Measurements from ENCODE around the gene DRAXIN.

The DRAXIN gene

GRCh38 chr1:11740258-11741192, 49.0 kb downstream of the DRAXIN start (continued):
- TF ChIP-seq ZNF202 (tag by site-specific recombination; IDR thresholded peaks at IDR 0.05; ENCODE audit: borderline replicate concordance) (no peak), ZNF223 (tag by site-specific recombination; IDR thresholded peaks at IDR 0.05) (no peak), ATF2 (tag by site-specific recombination; IDR thresholded peaks at IDR 0.05; ENCODE audit: low read depth) (peak; percentile 38; the same call in 1 of the 2 replicates), ZNF610 (tag by site-specific recombination; IDR thresholded peaks at IDR 0.05; ENCODE audit: borderline replicate concordance) (no peak), ZNF473 (tag by site-specific recombination; IDR thresholded peaks at IDR 0.05) (no peak)

GRCh38 chr1:11741482-11741881, 50.0 kb downstream of the DRAXIN start:
- Histone ChIP-seq H3K27ac (ENCODE audit: extremely low read depth, low read depth, low read length) (no peak overlapping the region), H3K4me1 (ENCODE audit: control insufficient read depth, insufficient read depth, low read length) (peaks cover 3% of the 10 kb centered on the region; the same call in 1 of the 2 replicates), H3K36me3 (ENCODE audit: control insufficient read depth in 2 of 2, insufficient read depth in 1 of 2, low read length in 2 of 2) (peaks cover 0 to 12% of the 10 kb centered on the region in 2 experiments; a peak in 1 of 3 replicates), H3K9me3 (ENCODE audit: control insufficient read depth, insufficient read depth, low read depth, low read length) (no peaks in the 10 kb centered on the region), H3K4me3 (ENCODE audit: low read depth, low read length) (no peak overlapping the region)
- POLR2A ChIA-PET = no interaction called here
- TF ChIP-seq ZNF660 (tag by site-specific recombination; IDR thresholded peaks at IDR 0.05) (no peak), ZNF544 (tag by site-specific recombination; IDR thresholded peaks at IDR 0.05) (no peak), ZNF18 (tag by site-specific recombination; IDR thresholded peaks at IDR 0.05) (no peak), TRIM28 (IDR thresholded peaks at IDR 0.05; ENCODE audit: borderline replicate concordance, low read length) (no peak)
- CTCF ChIA-PET = interaction anchor here (0.6 to 1.7 kb wide), 3 partner anchors 21 to 90 kb away, joined by 3 to 4 read pairs (median 3); no protein-coding TSS in a partner anchor

GRCh38 chr1:11741919-11742558, 50.5 kb downstream of the DRAXIN start:
- POLR2A ChIA-PET = no interaction called here
- Histone ChIP-seq H3K4me3 (ENCODE audit: low read depth, low read length) (no peak overlapping the region), H3K4me1 (ENCODE audit: control insufficient read depth, insufficient read depth, low read length) (peaks cover 2% of the 10 kb centered on the region; the same call in 1 of the 2 replicates), H3K27ac (ENCODE audit: extremely low read depth, low read depth, low read length) (no peak overlapping the region), H3K9me3 (ENCODE audit: control insufficient read depth, insufficient read depth, low read depth, low read length) (no peaks in the 10 kb centered on the region), H3K36me3 (ENCODE audit: control insufficient read depth in 2 of 2, insufficient read depth in 1 of 2, low read length in 2 of 2) (peaks cover 0 to 12% of the 10 kb centered on the region in 2 experiments; a peak in 1 of 3 replicates)
- CTCF ChIA-PET = interaction anchor here (0.6 to 1.7 kb wide), 3 partner anchors 22 to 91 kb away, joined by 3 to 4 read pairs (median 3); no protein-coding TSS in a partner anchor
- TF ChIP-seq ZNF155 (tag by site-specific recombination; IDR thresholded peaks at IDR 0.05) = no peak
- TF ChIP-seq ZNF692 (tag by site-specific recombination; IDR thresholded peaks at IDR 0.05) = no peak
- no peak for TF ChIP-seq REST (tag by site-specific recombination; IDR thresholded peaks at IDR 0.05)
- no peak for TF ChIP-seq ZNF513 (tag by site-specific recombination; IDR thresholded peaks at IDR 0.05)
- TF ChIP-seq TCF7L2 (IDR thresholded peaks at IDR 0.05; ENCODE audit: borderline replicate concordance, low read depth, low read length) = no peak
- TF ChIP-seq ZNF202 (tag by site-specific recombination; IDR thresholded peaks at IDR 0.05; ENCODE audit: borderline replicate concordance) = no peak
- TF ChIP-seq ZNF223 (tag by site-specific recombination; IDR thresholded peaks at IDR 0.05) = no peak
- TF ChIP-seq ZNF747 (tag by site-specific recombination; IDR thresholded peaks at IDR 0.05) = 0 out of 2 replicates have a peak, but pooled peaks have one; percentile 38
- peak; percentile 90 for TF ChIP-seq ZNF366 (tag by site-specific recombination; conservative IDR thresholded peaks at IDR 0.05)
- no peak for TF ChIP-seq ZNF146 (tag by site-specific recombination; IDR thresholded peaks at IDR 0.05)
- no peak for TF ChIP-seq ZBTB26 (tag by site-specific recombination; optimal IDR thresholded peaks at IDR 0.05)
- TF ChIP-seq ZNF785 (tag by site-specific recombination; IDR thresholded peaks at IDR 0.05) = no peak

Measured in HEK293 (cell line).